Adrenal gland (tissue), 5 donors: ENCODE results near the gene PTCD2.

Experiments used
- POLR2A ChIP-seq, 2 donors: fragments of 450-650 bp; IDR thresholded peaks; one replicate each; pipeline ENCODE4 v1.6.1; 2017; ENCODE audit warnings: antibody characterized with exemption in 2 of 2, mild to moderate bottlenecking in 2 of 2, moderate library complexity in 1 of 2
- TF ChIP-seq, protein P1 (sequence below), 6 experiments: fragments of 450-650 bp in 4 of 6; fragments of 200-600 bp in 2 of 6; sonication (generic) in 1 of 6; IDR thresholded peaks; 1 replicate in 5 of 6; 2 replicates in 1 of 6; pipeline versions ENCODE4 v1.5.1 to v1.8.0; 2016 to 2021; ENCODE audit warnings: antibody characterized with exemption in 6 of 6, mild to moderate bottlenecking in 2 of 6, moderate library complexity in 1 of 6
- donor health status: DM: no; HTN: no; CAD: no.

DNA sequence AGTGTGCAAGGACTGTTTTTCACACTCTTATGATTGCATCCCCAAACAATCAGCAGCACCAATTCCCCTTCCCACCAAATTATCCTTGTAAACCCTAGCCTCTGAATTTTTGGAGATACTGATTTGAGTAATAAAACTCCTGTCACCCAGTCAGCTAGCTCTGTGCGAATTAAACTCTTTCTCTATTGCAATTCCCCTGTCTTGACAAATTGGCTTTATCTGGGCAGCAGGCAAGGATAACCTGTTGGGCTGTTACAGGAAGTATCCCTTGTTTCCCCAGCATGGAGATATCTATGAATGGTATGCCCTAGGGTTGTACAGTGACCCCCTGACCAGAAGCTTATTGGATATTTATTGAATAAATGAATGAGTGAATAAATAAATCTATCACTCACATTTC lies 80.8 kb downstream of the PTCD2 start:
- TF ChIP-seq POLR2A (IDR thresholded peaks at IDR 0.05), result no peak
- TF ChIP-seq, protein P1, sequence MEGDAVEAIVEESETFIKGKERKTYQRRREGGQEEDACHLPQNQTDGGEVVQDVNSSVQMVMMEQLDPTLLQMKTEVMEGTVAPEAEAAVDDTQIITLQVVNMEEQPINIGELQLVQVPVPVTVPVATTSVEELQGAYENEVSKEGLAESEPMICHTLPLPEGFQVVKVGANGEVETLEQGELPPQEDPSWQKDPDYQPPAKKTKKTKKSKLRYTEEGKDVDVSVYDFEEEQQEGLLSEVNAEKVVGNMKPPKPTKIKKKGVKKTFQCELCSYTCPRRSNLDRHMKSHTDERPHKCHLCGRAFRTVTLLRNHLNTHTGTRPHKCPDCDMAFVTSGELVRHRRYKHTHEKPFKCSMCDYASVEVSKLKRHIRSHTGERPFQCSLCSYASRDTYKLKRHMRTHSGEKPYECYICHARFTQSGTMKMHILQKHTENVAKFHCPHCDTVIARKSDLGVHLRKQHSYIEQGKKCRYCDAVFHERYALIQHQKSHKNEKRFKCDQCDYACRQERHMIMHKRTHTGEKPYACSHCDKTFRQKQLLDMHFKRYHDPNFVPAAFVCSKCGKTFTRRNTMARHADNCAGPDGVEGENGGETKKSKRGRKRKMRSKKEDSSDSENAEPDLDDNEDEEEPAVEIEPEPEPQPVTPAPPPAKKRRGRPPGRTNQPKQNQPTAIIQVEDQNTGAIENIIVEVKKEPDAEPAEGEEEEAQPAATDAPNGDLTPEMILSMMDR (IDR thresholded peaks at IDR 0.05), result no peak
